EH (cell line): ENCODE measurements around the gene SCRN1.
"Not testable (repeated sequence)": the region's sequence is repeated elsewhere in the genome, so short reads cannot be mapped to it uniquely, and the experiment has no call there.

Experiments used
- DNase-seq: peaks from one replicate; pipeline ENCODE4 v3.0.0-alpha.2; 2015; ENCODE audit warnings: low read depth

SCRN1 gene

DNA sequence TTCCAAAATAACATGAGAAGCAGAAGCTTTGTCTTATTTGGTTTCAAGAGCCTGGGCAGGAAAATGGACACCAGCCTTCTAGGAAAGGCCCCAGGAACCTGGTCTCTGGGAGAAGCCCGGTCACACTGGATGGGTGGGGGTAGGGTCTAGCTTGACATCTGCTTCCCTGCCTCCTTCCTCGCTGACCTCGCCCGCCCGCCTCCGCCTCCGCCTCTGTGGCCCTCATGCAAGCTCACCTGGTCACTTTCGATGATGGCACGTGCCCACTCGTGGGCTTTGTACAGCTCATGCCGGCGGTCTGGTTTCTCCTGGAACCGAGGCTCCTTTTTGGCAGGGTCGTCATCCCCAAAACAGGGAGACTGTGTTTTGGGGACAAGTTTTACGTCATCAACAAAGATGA, 63.4 kb downstream of the SCRN1 start:
- no peak for DNase-seq

DNA sequence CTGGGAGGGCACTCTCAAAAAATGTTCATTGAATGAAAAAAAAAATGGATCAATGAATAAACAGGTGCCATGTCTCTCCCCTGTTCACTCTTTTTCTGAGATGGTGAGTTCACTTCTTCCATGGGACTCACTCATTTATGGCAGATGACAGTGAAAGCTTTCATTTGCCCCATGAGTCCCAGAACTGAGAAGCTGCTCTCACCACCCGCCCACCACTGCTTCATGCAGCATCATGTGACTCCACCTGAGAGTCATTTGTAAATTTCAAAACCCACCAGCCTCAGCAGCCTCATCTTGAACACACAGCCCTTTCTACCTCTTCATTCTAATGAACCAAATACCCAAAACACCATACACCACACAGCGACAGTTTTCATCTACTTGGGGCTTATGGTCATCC, 64.9 kb downstream of the SCRN1 start:
- DNase-seq, result no peak

DNA sequence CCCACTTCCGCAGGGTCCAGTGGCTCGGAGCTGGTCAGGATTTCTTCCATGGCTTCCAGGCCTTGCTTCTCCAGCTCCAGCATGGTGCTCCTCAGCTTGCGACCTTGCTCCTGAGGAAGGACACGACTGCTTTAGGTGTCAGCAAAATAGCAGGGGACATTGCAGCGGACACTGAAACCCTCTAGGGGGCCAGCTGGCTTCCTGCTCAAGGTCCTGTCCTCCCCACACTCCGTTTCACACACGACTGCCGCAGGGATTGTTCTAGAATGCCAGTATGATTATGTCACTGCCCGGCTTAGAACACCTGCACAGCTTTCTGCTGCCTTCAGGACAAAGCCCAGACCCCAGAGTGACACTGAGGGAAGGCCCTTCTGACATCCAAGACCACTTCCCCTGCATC, 65.6 kb downstream of the SCRN1 start:
- DNase-seq, result no peak

DNA sequence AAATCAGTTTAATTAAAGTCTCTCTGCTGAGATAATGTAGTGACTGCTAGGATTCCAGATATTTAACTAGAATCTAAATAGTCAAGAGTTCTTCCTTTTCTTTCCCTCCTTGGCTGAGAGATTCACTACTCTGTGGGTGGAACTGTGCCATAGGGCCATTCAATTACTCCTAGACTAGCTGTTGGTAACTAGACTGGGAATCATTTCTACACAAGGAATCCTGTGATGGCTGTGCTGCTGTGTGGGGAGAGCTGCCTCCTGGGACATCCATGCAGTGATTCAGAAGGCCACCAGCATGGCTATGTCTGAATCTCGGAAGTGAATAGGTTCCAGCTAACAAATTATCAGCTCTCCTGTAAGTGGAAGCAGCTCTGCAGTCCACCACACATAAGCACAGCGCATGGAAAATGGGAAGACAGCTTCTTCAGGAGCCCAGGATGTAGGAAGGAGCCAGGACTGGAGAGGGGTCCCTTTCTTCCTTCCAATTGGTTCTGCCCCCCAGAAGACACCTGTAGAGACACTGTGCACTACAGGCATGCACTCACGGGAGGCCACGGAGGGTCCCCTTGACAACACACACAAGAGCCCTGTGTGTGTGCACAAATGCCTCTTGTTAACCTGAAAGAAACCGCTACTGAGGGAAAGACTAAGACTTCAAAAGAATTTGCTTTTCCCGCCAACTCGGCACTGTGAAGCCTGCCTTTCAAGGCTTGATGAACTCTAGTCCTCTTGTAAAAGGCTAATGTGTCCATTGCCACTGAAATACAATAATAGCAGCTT, 66.5 kb downstream of the SCRN1 start:
- DNase-seq, result no peak

DNA sequence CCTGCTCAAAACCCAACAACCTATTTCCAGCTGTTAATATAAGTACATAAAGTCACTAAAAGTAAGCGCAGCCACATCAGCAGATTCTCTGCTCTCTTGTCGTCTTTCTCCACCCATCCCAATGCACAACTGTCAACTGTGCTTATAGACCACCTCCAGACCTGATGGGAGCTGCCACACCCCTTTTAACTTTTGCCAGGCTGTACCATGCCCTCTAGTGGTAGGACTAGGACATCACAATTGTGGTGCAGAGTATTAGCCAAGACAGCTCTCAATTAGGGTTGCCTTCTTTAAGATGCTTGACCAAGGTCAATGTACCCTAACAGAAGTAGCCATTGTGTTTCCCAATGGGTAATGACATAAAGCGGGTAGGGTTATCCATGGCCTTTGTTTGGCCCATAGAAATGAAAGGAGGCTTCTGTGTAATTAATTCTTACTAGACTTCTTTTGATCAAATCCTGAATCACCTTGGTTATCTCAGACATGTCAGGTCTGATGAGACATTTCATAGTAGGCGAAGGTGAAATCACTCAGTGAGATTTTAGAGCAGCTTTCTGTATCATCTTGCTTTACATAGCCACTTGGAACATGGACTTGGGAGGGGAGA, 68.1 kb downstream of the SCRN1 start:
- DNase-seq, result peak; percentile 65

- DNase-seq, result no peak
These were observed 69.1 kb downstream of the SCRN1 start for GRCh38 chr7:29920491-29920890.

- no peak for DNase-seq
These were observed 69.8 kb downstream of the SCRN1 start for GRCh38 chr7:29919790-29920189.

GRCh38 chr7:29918850-29919249, 70.8 kb downstream of the SCRN1 start:
- no peak for DNase-seq

- no peak for DNase-seq
These were observed 72.0 kb downstream of the SCRN1 start for GRCh38 chr7:29917641-29918040.

DNA sequence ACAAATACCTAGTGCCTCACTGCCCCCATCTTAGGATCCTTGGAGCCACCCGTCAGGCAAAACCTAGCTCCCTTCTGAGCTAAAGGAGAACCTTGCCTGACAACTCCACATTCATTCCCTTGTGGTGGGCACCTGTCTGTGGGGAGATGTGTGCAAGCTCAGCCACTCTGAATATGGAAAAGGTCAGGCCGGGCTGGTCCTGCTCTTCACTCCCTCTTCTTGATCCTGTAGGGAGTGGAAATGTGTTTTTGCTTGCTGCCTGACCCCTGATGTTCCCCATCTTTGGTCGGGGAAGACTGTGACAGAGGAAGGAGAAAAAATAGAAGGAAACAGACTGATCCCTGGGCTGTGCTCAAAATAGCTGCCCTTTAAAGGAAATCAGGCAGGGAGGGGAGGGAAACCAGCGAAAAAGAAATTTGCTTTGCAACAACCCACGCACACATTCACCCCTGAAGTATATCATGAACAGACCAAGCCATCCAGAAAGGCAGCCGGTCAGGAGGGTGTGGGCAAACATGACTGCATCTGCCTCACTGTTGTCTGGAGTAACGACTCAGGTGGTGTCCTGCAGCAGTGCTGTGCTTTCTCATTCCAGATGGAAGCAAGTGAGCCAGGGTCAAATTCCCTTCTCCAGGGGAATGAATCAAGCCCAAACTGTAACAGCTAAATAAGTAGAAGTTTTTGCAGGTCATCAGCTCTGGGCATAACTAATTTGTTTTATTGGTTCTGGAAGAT, 74.0 kb downstream of the SCRN1 start:
- peak; percentile 55 for DNase-seq

- no peak for DNase-seq
These were observed 75.4 kb downstream of the SCRN1 start for GRCh38 chr7:29914180-29914579.

DNA sequence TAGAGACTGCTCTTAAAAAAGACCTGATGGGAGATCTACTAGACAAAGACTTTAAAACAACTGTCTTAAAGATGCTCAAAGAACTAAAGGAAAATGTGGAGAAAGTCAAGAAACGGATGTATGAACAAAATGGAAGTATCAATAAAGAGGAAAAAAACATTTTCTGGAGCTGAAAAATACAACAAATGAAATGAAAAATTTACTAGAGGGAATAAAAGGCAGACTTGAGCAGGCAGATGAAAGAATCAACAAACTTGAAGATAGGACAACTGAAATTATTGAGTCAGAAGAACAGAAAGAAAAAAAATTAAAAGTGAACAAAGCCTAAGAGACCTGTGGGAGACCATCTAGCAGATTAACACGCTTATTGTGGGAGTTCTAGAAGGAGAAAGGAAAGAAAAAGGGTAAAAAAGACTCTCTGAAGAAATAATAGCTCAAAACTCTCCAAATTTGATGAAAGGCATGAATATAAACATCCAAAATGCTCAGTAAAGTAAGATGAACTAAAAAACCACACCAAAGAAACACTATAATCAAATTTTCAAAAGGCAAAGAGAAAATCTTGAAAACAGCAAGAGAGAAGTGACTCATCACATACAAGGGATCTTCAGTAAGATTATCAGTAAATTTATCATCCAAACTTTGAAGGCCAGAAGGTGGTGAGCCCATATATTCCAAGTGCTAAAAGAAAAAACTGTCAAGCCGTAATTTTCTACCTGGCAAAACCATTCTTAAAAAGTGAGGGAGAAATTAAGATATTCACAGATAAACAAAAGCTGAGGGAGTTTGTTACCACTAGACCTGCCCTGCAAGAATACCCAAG, 83.2 kb downstream of the SCRN1 start:
- DNase-seq, result no peak

DNA sequence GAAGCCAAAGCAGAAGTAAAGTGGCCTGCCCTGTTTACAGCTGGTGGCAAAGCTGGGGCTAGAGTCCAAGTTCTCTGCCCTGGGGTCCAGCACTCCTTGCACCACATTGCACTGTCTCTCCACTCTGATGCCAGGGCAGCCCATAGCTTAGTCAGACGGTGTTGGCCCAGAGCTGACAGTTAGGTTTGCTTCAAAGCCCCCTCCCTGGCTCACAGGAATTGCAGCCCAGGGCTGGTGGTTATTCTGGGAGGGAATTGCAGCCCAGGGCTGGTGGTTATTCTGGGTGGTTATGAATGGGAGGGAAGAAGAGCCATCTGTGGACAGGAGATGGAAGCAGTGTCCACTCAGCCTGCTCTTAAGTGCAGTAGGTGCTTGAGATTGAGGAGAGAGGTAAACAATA, 88.9 kb downstream of the SCRN1 start:
- DNase-seq, result no peak

- no peak for DNase-seq
These were observed 91.3 kb downstream of the SCRN1 start for GRCh38 chr7:29898301-29898700.

DNA sequence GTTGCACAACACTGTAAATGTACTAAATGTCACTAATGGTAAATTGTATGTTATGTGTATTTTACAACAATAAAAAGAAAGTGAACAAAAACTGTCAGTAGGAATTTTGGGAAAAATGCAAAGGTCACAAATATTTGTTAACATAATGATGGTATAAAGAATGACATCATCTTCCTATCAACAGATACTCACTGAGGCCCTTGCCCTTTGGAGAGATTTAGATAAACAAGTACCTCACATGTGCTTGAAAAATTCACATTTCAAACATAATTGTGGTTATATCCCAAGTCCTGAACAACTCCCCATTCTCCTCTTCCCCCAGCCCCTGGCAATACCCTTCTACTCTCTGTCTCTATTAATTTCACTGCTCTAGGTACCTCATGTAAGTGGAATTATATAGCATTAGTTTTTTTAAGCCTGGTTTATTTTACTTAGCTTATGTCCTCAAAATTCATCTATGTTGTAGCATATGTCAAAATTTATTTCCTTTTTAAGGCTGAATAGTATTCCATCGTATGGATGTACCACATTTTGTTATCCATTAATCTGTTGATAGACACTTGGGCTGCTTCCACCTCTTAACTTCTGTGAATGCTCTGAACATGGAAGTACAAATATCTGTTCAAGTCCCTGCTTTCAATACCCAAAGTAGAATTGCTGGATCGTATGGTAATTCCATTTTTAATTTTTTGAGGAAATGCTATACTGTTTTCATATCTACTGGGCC, 92.8 kb downstream of the SCRN1 start:
- DNase-seq, result peak; percentile 46

DNA sequence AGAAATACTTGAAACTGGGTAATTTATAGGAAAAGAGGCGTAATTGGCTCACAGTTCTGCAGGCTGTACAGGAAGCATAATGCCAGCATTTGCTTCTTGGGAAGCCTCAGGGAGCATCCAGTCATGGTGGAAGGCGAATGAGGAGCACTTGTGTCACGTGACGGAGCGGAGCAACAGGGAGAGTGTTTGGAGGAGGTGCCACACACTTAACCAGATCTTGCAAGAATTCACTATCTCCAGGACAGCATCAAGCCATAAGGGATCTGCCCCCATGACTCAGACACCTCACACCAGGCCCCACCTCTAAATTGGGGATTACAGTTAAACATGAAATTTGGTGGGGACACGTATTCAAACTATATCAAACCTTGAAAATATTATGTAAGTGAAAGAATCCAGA, 94.0 kb downstream of the SCRN1 start:
- no peak for DNase-seq

- DNase-seq, result no peak
These were observed 95.3 kb downstream of the SCRN1 start for GRCh38 chr7:29894256-29894655.

DNA sequence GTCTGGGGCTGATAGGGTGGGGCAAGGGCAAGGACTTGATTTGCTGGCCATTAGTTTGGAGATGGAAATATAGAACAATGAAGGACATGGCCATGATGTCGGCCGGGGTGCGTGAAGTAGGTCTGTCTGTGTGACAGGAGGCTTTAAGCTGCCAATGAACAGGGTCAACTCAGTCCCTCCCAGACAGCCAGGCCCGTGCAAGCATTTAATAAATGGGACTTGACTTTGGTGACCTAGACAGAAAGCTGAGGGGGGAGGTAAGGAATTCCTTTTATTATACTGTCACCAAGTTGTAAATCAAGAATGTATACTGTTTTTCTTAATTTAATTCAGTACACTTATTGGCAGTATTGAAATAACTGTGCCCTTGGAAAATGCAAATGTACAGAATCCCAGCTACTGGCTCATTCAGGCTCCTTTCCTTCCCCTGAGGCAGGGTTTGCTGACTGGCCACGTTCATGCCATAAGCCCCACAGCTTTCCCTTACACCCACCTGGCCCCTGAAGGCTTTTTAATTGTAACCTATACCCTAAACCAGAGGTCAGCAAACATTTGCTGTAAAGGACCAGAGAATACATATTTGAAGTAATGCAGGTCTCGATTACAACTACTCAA, 96.1 kb downstream of the SCRN1 start:
- DNase-seq, result no peak

DNA sequence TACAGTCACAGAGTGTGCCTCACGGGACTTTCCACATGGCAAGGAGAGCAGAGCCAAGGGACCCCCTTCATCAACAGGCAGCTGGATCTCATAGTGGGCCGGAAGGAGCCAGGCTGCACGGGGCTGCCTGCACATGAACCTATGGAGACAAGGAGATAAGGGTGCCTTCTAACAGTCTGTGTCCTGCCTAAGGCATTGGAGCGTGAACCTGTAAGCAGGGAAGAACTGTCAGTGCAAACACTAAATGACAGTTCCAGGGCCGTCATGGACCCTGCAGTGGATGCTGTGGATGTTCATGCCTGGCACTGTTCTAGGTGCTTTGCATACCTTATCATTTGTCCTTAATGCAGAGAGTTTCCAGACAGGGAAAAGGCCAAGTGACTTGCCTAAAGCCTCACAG, 97.4 kb downstream of the SCRN1 start:
- DNase-seq, result no peak

DNA sequence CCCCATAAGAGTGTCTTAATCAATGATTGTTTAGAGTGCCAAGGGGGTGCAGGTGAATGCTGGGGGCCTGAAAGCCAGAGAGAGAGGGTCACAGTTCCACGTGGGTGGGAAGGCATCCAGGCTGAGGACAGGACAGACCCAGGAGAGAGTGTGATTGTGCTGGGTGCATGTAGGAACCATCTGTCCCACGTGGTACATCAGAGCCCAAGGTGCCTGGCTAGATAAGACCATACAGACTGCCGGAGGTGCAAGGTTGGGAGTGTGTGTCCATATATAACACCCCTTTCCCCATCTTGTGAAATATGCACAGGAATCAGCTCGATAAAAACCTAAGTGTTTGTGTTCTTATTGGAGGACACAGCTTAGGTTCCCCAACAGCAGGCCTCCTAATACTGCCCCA, 97.8 kb downstream of the SCRN1 start:
- no peak for DNase-seq

DNA sequence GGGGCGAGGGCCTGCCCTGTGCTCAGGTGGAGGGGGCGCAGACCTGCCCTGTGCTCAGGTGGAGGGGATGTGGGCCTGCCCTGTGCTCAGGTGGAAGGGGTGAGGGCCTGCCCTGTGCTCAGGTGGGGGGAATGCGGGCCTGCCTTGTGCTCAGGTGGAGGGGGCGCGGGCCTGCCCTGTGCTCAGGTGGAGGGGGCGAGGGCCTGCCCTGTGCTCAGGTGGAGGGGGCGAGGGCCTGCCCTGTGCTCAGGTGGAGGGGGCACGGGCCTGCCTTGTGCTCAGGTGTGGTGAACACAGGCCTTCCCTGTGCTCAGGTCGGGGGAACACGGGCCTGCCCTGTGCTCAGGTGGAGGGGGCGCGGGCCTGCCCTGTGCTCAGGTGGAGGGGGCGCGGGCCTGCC, 98.8 kb downstream of the SCRN1 start:
- not testable (repeated sequence) for DNase-seq
